K562 (cell line): ENCODE measurements around the gene DMXL1. TPM values are rescaled to one million over a fixed set of nuclear protein-coding genes. Genes with fewer than 3 reads are reported as not detected.
A peak's percentile ranks its signal among the peaks of the same experiment; 100 is the strongest.

Experiments used
- ATAC-seq: fragments of 200-7000 bp; cut with Tn5 transposase; 3 replicates; pipeline ENCODE4 v1.9.1; 2020; ENCODE audit warnings: moderate library complexity
- BruUV-seq: library from RNA; stranded (reverse); fragments of 400-500 nt; replicated peaks from 2 replicates; lab custom pipeline; 2021; lab: Mats Ljungman, UMichigan
- CTCF ChIA-PET: fragments of 300-600 bp; formaldehyde crosslinking; extraction: SDS; loops from one replicate; lab custom pipeline; 2021; ENCODE audit warnings: low intra/inter-chr PET ratio; lab: Yijun Ruan, JAX
- POLR2A ChIA-PET: fragments of 300-600, 350-650 bp; sonication (Branson Sonifier 250); formaldehyde crosslinking; extraction: SDS; loops from one replicate; lab custom pipeline; 2021; ENCODE audit warnings: antibody characterized with exemption, inconsistent platforms; lab: Yijun Ruan, JAX
- DNase-seq, 4 experiments: peaks; one replicate each; pipeline versions ENCODE4 v3.0.0 to v3.0.0-alpha.2; 2011 to 2018; ENCODE audit warnings: low spot score in 3 of 4, mixed read lengths in 3 of 4; ENCODE audit errors: extremely low read depth in 1 of 4
- FAIRE-seq: peaks from 2 replicates; lab custom pipeline; 2011; peaks lifted over from hg19 to GRCh38; lab: Jason Lieb, UNC
- H2AFZ ChIP-seq: 2 replicates; pipeline ENCODE4 v1.6.0; 2011; ENCODE audit warnings: low read depth, low read length, control low read depth, inconsistent platforms
- H3K27ac ChIP-seq: fragments of 200-600 bp; 3 replicates; pipeline ENCODE4 v1.8.0; 2011; ENCODE audit warnings: low read depth, mild to moderate bottlenecking, control low read depth, inconsistent platforms, low read length, moderate library complexity, mixed read lengths; ENCODE audit errors: extremely low read depth
- H3K27me3 ChIP-seq, 2 experiments: fragments of 300-600 bp in 1 of 2; 2 replicates in 1 of 2; 3 replicates in 1 of 2; pipeline versions ENCODE4 v1.6.0 to v1.8.0; 2011; ENCODE audit warnings: inconsistent platforms in 2 of 2, low read length in 2 of 2, mild to moderate bottlenecking in 1 of 2, mixed read lengths in 1 of 2, moderate library complexity in 1 of 2; ENCODE audit not compliant: control insufficient read depth in 2 of 2, insufficient read depth in 2 of 2
- H3K36me3 ChIP-seq: fragments of 300-600 bp; 3 replicates; pipeline ENCODE4 v1.8.0; 2011; ENCODE audit warnings: mild to moderate bottlenecking, low read length, inconsistent platforms; ENCODE audit not compliant: control insufficient read depth, insufficient read depth
- H3K4me1 ChIP-seq, 2 experiments: fragments of 200-600 bp in 1 of 2; replicated peaks in 1 of 2; 2 replicates in 1 of 2; 3 replicates in 1 of 2; pipeline versions ENCODE4 v1.5.1 to v1.8.0; 2011; ENCODE audit warnings: inconsistent platforms in 2 of 2, low read length in 2 of 2, mild to moderate bottlenecking in 1 of 2, mixed read lengths in 1 of 2, moderate library complexity in 1 of 2; ENCODE audit not compliant: control insufficient read depth in 2 of 2, insufficient read depth in 2 of 2
- H3K4me2 ChIP-seq: 2 replicates; pipeline ENCODE4 v1.6.1; 2011; ENCODE audit warnings: low read length, control low read depth, inconsistent platforms, mixed read lengths; ENCODE audit not compliant: insufficient read depth
- H3K4me3 ChIP-seq: fragments of 200-600 bp; sonication (generic), shearing (Covaris generic); 2 replicates; pipeline ENCODE4 v1.5.1; 2016; ENCODE audit warnings: control low read depth, inconsistent platforms
- H3K79me2 ChIP-seq: fragments of 200-600 bp; 3 replicates; pipeline ENCODE4 v1.8.0; 2011; ENCODE audit warnings: low read length, inconsistent platforms; ENCODE audit not compliant: control insufficient read depth, insufficient read depth
- H3K9ac ChIP-seq, 2 experiments: 2 replicates each; pipeline versions ENCODE4 v1.6.0 to v1.6.1; 2011; ENCODE audit warnings: low read depth in 2 of 2, low read length in 2 of 2, control low read depth in 1 of 2, inconsistent platforms in 1 of 2, mild to moderate bottlenecking in 1 of 2, mixed read lengths in 1 of 2; ENCODE audit not compliant: insufficient read depth in 1 of 2
- H3K9me1 ChIP-seq: one replicate; pipeline ENCODE4 v1.6.0; 2011; ENCODE audit warnings: inconsistent platforms, mild to moderate bottlenecking, low read length, moderate library complexity; ENCODE audit not compliant: control insufficient read depth, insufficient read depth
- H3K9me3 ChIP-seq: replicated peaks from 2 replicates; pipeline ENCODE4 v1.5.1; 2011; ENCODE audit warnings: low read depth, low read length, inconsistent platforms; ENCODE audit not compliant: control insufficient read depth, insufficient read depth
- H4K20me1 ChIP-seq: replicated peaks from 2 replicates; pipeline ENCODE4 v1.6.1; 2011; ENCODE audit warnings: low read length, inconsistent platforms, mixed read lengths; ENCODE audit not compliant: control insufficient read depth, insufficient read depth
- BACH1 ChIP-seq: fragments of 200-800 bp; sonication (Bioruptor generic); IDR thresholded peaks from 2 replicates; pipeline ENCODE4 v1.6.1; 2016; ENCODE audit warnings: missing genetic modification characterization, missing compliant biosample characterization
- CBX1 ChIP-seq: sonication (generic); IDR thresholded peaks from 2 replicates; pipeline ENCODE4 v1.6.1; 2016; ENCODE audit warnings: antibody characterized with exemption, low read depth, mild to moderate bottlenecking
- IFI16 ChIP-seq: fragments of 250-450 bp; sonication (Bioruptor Pico); IDR thresholded peaks from 2 replicates; pipeline ENCODE4 v2.1.2; 2022; ENCODE audit warnings: mild to moderate bottlenecking, inconsistent platforms
- KLF6 ChIP-seq: fragments of 250-450 bp; sonication (Bioruptor Pico); IDR thresholded peaks from 2 replicates; pipeline ENCODE4 v1.4.0; 2020; ENCODE audit warnings: mild to moderate bottlenecking, moderate library complexity, borderline replicate concordance
- RAD51 ChIP-seq: fragments of 450-650 bp; IDR thresholded peaks from 2 replicates; pipeline ENCODE4 v1.7.1; 2016; ENCODE audit warnings: low read depth, mild to moderate bottlenecking, borderline replicate concordance
- ZNF347 ChIP-seq: fragments of 450-650 bp; formaldehyde crosslinking; IDR thresholded peaks from 2 replicates; pipeline ENCODE4 v1.4.0; 2020; ENCODE audit warnings: low read depth, mild to moderate bottlenecking, moderate library complexity
- WGBS: fragments of 100-300 bp; shearing (Covaris generic); methylation state at CpG from one replicate; pipeline ENCODE4 v1.1.6; 2016; ENCODE audit warnings: low coverage, mixed read lengths; ENCODE audit not compliant: insufficient coverage; ENCODE audit errors: missing lambda C conversion rate; 5-methylcytosine and 5-hydroxymethylcytosine counted together
- in situ Hi-C: fragments of 300-500 bp; cut with MboI; formaldehyde crosslinking; loops from 4 replicates; pipeline ENCODE4 v1.15.0; 2018; ENCODE audit warnings: inconsistent platforms, mixed read lengths
- intact Hi-C: fragments of 100-400 bp; cut with micrococcal nuclease; formaldehyde crosslinking; loops from 2 replicates; pipeline ENCODE4 v1.14.2; 2022
- polyA plus RNA-seq, 8 experiments: library from polyadenylated mRNA; depleted of rRNA in 4 of 8; stranded (reverse) in 5 of 8; unstranded in 3 of 8; fragments of >200 nt; fragmentation: Nextera tagmentation in 2 of 8; fragmentation: Illumina TruSeq in 1 of 8; extraction: Ambion mirVana in 2 of 8; extraction: Trizol in 1 of 8; gene quantifications; 2 replicates each; pipeline versions ENCODE4 v1.2.1 to v1.2.3, GENCODE V29; 2011 to 2014; ENCODE audit warnings: inconsistent platforms in 1 of 8, missing spikeins in 1 of 8
- total RNA-seq, 7 experiments: library from RNA; depleted of rRNA in 6 of 7; stranded (reverse); fragments of >200 nt in 6 of 7; fragmentation: Illumina TruSeq in 2 of 7; extraction: Trizol in 2 of 7; gene quantifications; 2 replicates each; pipeline versions ENCODE4 v1.2.1 to v1.2.3, GENCODE V29; 2011 to 2021; ENCODE audit warnings: low replicate concordance in 1 of 7
- TF ChIP-seq, protein P1 (sequence below): fragments of 250-450 bp; sonication (Bioruptor Pico); IDR thresholded peaks from 2 replicates; pipeline ENCODE4 v1.4.0; 2020; ENCODE audit warnings: mild to moderate bottlenecking, moderate library complexity
- TF ChIP-seq, protein P2 (sequence below): fragments of 450-650 bp; IDR thresholded peaks from 2 replicates; pipeline ENCODE4 v1.6.1; 2016; ENCODE audit warnings: antibody characterized with exemption
- TF ChIP-seq, protein P3 (sequence below): sonication (generic); formaldehyde crosslinking; IDR thresholded peaks from 2 replicates; pipeline ENCODE4 v1.5.0; 2020; ENCODE audit warnings: missing genetic modification reagents

Gene DMXL1
- total and polyA plus RNA-seq, 9 of the 15 experiments (the other 6 are each of a cell fraction or from before 2014, with no cell fraction given) = 8.3 to 40.3 (median 30.6) TPM

DNA sequence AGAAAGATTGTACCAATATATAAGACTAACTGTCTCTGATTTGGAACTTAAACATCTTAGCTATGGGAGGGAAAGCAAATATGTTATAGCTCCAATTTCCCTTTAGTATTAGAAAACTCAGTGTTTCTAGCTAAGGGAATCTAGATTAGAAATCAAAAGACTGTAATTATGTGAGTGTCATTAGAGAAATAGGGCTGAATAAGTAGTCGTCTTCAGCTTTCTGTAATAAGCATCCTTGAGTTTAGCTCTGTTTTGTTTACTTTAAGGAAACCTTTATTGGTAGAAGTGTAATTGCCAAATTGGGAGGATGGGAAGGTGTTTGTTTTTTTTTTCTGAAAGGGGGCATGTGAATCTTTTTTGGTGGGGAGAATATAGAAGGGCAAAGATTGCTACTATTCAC lies 5.2 kb downstream of the DMXL1 start:
- Histone ChIP-seq H3K27me3 (no peaks in the 10 kb centered on the region), H3K27ac (no peak overlapping the region), H3K9me1 (no peaks in the 10 kb centered on the region), H4K20me1 (peaks cover 8% of the 10 kb centered on the region; the same call in 1 of the 2 replicates), H3K9ac (no peak overlapping the region), H2AFZ (no peak overlapping the region), H3K36me3 (no peaks in the 10 kb centered on the region; the same call in 2 of the 3 replicates), H3K4me3 (no peak overlapping the region), H3K79me2 (peaks cover 99% of the 10 kb centered on the region), H3K4me2 (no peak overlapping the region), H3K4me1 (peaks cover 14 to 34% of the 10 kb centered on the region in 2 experiments; a peak in 4 of 5 replicates), H3K9me3 (no peaks in the 10 kb centered on the region)
- TF ChIP-seq, protein P1, sequence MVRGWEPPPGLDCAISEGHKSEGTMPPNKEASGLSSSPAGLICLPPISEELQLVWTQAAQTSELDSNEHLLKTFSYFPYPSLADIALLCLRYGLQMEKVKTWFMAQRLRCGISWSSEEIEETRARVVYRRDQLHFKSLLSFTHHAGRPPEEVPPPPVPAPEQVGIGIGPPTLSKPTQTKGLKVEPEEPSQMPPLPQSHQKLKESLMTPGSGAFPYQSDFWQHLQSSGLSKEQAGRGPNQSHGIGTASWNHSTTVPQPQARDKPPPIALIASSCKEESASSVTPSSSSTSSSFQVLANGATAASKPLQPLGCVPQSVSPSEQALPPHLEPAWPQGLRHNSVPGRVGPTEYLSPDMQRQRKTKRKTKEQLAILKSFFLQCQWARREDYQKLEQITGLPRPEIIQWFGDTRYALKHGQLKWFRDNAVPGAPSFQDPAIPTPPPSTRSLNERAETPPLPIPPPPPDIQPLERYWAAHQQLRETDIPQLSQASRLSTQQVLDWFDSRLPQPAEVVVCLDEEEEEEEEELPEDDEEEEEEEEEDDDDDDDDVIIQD (CRISPR knock-in tag) = no peak
- in situ Hi-C loops (no loop called here), intact Hi-C loops (loop anchor here (10.0 kb wide), 2 partner anchors 189 to 1439 kb away; no protein-coding TSS in a partner anchor)
- ATAC-seq (no peak), FAIRE-seq (no peak), DNase-seq (no peak)
- no TSS peak for BruUV-seq
- WGBS = 43% methylated on average over 1 of the region's 1 CpG
- POLR2A ChIA-PET = interaction anchor here (0.8 to 1.0 kb wide), 3 partner anchors 16 to 297 kb away, joined by 3 to 4 read pairs (median 3); no protein-coding TSS in a partner anchor
- CTCF ChIA-PET = no interaction called here

DNA sequence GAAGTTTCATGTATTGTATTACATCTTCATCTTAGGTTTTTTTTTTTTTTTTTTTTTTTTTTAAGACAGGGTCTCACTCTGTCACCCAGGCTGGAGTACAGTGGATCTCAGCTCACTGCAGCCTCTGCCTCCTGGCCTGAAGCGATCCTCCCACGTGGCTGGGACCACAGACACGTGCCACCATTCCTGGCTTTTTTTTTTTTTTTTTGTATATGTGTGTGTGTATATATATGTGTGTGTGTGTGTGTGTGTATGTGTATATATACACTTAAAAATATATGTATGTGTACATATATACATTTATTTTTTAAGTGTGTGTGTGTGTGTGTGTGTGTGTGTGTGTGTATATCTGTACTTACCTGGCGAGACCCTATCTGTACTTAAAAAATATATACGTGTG lies 6.6 kb downstream of the DMXL1 start:
- Histone ChIP-seq H3K36me3 (peaks cover 6% of the 10 kb centered on the region; the same call in 2 of the 3 replicates), H3K79me2 (peaks cover 98% of the 10 kb centered on the region), H2AFZ (no peak overlapping the region), H3K27ac (no peak overlapping the region), H3K9me1 (no peaks in the 10 kb centered on the region), H3K4me1 (peaks cover 10 to 34% of the 10 kb centered on the region in 2 experiments; a peak in 4 of 5 replicates), H3K9me3 (no peaks in the 10 kb centered on the region), H3K4me2 (no peak overlapping the region), H3K9ac (no peak overlapping the region), H3K4me3 (no peak overlapping the region), H4K20me1 (peaks cover 8% of the 10 kb centered on the region; the same call in 1 of the 2 replicates), H3K27me3 (no peaks in the 10 kb centered on the region)
- in situ Hi-C loops = no loop called here
- CTCF ChIA-PET = no interaction called here
- WGBS = 38% methylated on average over 5 of the region's 5 CpGs
- DNase-seq (peak in 1 of 4 experiments; percentile 51), ATAC-seq (no peak), FAIRE-seq (no peak)
- POLR2A ChIA-PET = interaction anchor here (1.0 kb wide), 1 partner anchor 29 kb away, joined by 4 read pairs; no protein-coding TSS in a partner anchor
- intact Hi-C loops = loop anchor here (10.0 kb wide), 2 partner anchors 187 to 1437 kb away; no protein-coding TSS in a partner anchor
- BruUV-seq = no TSS peak
- TF ChIP-seq, protein P2, sequence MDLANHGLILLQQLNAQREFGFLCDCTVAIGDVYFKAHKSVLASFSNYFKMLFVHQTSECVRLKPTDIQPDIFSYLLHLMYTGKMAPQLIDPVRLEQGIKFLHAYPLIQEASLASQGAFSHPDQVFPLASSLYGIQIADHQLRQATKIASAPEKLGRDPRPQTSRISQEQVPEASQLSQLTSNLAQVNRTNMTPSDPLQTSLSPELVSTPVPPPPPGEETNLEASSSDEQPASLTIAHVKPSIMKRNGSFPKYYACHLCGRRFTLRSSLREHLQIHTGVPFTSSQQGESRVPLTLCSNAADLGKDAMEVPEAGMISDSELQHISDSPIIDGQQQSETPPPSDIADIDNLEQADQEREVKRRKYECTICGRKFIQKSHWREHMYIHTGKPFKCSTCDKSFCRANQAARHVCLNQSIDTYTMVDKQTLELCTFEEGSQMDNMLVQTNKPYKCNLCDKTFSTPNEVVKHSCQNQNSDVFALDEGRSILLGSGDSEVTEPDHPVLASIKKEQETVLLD = no peak
- peak; percentile 35; the same call in 1 of the 2 replicates for TF ChIP-seq RAD51
- no peak for TF ChIP-seq CBX1
- no peak for TF ChIP-seq IFI16 (CRISPR knock-in tag)
- no peak for TF ChIP-seq KLF6 (CRISPR knock-in tag)
- TF ChIP-seq BACH1 (tag) = no peak
- no peak for TF ChIP-seq ZNF347 (CRISPR knock-in tag)
- TF ChIP-seq, protein P3, sequence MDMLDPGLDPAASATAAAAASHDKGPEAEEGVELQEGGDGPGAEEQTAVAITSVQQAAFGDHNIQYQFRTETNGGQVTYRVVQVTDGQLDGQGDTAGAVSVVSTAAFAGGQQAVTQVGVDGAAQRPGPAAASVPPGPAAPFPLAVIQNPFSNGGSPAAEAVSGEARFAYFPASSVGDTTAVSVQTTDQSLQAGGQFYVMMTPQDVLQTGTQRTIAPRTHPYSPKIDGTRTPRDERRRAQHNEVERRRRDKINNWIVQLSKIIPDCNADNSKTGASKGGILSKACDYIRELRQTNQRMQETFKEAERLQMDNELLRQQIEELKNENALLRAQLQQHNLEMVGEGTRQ = no peak
